Hematopoietic multipotent progenitor cell (in vitro differentiated cells): ENCODE results near the gene WASF3. TPM values are rescaled to one million over a fixed set of nuclear protein-coding genes. Genes with fewer than 3 reads are reported as not detected.

Experiments
- total RNA-seq: library from RNA; depleted of rRNA; stranded (reverse); fragments of >200 nt; gene quantifications from one replicate; pipeline ENCODE4 v1.2.3, GENCODE V29; 2012

WASF3 gene
- total RNA-seq, 1 donor = 0.81 TPM

Other genes with a start within 250 kb of the WASF3 start
- 0.81 TPM for gene GPR12, start 203.1 kb downstream of the WASF3 start, total RNA-seq